Choroid plexus epithelial cell (primary cell): ENCODE results near the gene C17orf50.

ENCODE experiments used
- DNase-seq: peaks from one replicate; pipeline ENCODE4 v3.0.0-alpha.2; 2010; ENCODE audit warnings: low read depth
- H3K4me3 ChIP-seq: 2 replicates; pipeline ENCODE4 v1.5.1; 2011; ENCODE audit warnings: low read depth, mild to moderate bottlenecking, control low read depth, low read length, moderate library complexity
- CTCF ChIP-seq: conservative IDR thresholded peaks from 2 replicates; pipeline ENCODE4 v1.5.1; 2011; ENCODE audit warnings: low read depth, mild to moderate bottlenecking, control low read depth, inconsistent platforms, low read length, moderate library complexity

The C17orf50 gene

DNA sequence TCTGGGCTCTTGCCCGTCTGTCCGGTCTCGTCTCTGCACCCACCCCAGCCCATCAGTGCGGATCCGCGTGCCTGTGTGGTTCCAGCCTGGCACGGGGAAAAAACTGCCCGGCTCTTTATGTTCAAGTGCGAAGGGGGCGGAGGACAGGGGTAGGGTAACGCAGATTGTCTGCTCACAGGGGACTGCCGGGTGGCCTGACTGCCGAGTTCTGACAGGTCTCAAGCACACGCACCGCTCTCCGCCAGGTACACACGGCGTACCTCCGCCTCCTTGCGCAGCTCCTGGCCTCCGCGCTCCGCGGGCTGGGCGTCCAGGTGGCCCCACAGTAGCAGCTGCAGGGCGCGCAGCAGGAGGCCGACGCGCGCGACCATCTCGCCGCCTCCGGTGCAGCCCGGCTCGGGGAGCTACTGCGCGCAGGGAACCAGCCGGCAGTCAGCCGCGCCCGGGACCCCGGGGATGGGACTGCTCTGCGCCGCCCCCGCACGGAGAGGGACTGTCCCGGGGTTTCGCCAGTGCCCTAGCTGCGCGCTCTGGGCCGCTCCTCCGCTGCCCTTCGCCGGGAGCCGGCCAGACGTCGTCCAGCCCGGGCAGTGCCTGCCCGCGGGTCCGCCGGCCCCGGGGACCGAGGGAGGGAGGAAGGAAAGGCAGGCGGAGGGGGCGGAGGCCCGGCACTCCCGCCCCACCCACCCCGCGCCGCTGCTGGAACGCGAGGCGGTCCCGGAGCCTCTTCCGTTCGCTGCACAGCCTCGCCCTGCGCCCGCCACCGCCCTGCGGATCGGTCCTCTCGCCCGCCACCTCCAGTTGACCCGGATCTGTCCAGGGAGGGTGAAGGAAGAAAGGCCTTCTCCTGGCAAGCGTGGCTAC lies 34.6 kb downstream of the C17orf50 start, which contains the start of gene MMP28:
Gene MMP28, minus strand, starts transcription at position 635 of the 864 bp plus-strand sequence. Its CDS starts 264 bp downstream, at position 371.
- DNase-seq, result no peak
- peak within 1 kb of the TSS; percentile 56 for H3K4me3 ChIP-seq
- TF ChIP-seq CTCF, result no peak

DNA sequence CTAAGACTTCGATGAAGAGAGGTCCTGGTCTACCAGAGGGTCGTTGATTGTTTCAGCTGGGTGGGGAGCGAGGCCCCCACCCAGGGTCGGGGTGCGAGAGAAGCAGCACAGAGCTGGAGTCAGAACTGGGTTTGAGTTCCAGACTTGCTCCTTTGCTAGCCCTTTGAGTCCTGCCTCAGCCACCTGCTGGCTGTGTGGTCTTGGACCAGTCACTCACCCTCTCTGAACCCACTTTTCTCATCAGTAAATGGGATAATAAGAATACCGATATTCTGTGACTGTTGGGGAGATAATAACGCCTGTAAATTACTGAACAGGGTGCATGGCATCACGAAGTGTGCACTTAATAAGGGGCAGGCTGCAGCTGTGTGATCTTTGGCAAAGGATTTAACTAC lies 35.2 kb downstream of the C17orf50 start:
- no peak for DNase-seq
- TF ChIP-seq CTCF, result no peak
- peak overlapping the region; percentile 56 for H3K4me3 ChIP-seq

GRCh38 chr17:35796942-35797341 lies 36.3 kb downstream of the C17orf50 start:
- no peak overlapping the region for H3K4me3 ChIP-seq
- TF ChIP-seq CTCF, result no peak
- no peak for DNase-seq

- no peak overlapping the region for H3K4me3 ChIP-seq
- DNase-seq, result no peak
- TF ChIP-seq CTCF, result no peak
Measured at GRCh38 chr17:35797370-35797769, 36.7 kb downstream of the C17orf50 start.

DNA sequence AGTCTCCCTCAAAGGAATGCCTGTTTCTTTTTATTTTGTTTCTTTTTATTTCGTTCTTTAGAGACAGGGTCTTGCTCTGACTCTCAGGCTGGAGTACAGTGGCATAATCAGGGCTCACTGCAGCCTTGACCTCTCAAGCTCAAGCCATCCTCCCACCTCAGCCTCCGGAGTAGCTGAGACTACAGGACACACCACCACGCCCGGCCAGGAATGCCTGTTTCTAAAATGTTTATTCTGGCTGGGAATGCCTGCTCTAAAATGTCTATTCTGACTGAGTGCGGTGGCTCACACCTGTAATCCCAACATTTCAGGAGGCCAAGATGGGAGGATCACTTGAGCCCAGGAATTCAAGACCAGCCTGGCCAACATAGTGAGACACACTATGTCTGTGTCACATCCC lies 37.2 kb downstream of the C17orf50 start:
- no peak for TF ChIP-seq CTCF
- no peak overlapping the region for H3K4me3 ChIP-seq
- no peak for DNase-seq

DNA sequence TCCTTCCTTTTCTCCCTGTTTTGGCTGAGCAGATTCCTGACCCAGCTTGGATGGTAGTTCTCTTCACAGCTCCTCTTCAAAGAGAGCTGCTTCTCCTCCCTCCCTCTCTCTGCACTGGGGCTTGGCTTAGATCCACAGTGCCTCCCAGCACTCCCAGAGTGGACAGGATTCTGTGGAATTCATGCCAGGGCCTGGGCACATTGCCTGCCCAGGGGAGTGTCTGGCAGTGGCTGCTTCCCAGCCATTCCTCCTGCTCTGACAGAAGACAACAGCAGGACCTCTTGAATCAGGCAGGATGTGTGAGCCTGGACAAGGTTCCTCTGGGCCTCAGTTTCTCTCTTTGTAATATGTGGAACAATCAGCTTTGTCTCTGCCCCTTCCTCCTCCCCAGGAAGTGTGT lies 39.3 kb downstream of the C17orf50 start:
- no peak for TF ChIP-seq CTCF
- H3K4me3 ChIP-seq, result no peak overlapping the region
- DNase-seq, result no peak

GRCh38 chr17:35801583-35802224 lies 41.0 kb downstream of the C17orf50 start:
- TF ChIP-seq CTCF, result no peak
- DNase-seq, result peak; percentile 73
- H3K4me3 ChIP-seq, result no peak overlapping the region
